HL-60 (cell line): ENCODE results near the gene IP6K2.

ENCODE experiments used
- POLR2AphosphoS5 ChIP-seq: IDR thresholded peaks from 2 replicates; pipeline ENCODE4 v1.6.1; 2012; ENCODE audit warnings: low read depth
- SPI1 ChIP-seq: IDR thresholded peaks from 2 replicates; pipeline ENCODE4 v1.6.1; 2012; ENCODE audit warnings: low read depth, mild to moderate bottlenecking, borderline replicate concordance
- TF ChIP-seq, protein P1 (sequence below): IDR thresholded peaks from one replicate; pipeline ENCODE4 v1.5.1; 2011; ENCODE audit warnings: low read length, control low read depth, inconsistent platforms; ENCODE audit not compliant: insufficient read depth
- TF ChIP-seq, protein P2 (sequence below): IDR thresholded peaks from 2 replicates; pipeline ENCODE4 v1.6.1; 2012; ENCODE audit warnings: low read depth; ENCODE audit not compliant: insufficient replicate concordance

DNA sequence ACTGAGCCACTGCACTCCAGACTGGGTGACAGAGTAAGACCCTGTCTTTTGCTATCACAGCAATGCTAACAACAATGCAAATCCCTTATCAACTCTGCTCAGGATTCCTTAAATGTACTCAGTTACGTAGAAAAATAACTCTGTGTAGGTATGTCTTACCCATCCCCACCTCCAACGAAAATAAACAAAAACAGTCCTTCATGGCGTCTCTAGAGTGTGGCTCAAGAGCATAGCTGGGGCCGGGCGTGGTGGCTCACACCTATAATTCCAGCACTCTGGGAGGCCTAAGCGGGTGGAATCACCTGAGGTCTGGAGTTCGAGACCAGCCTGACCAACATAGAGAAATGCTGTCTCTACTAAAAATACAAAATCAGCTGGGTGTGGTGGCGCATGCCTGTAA is 18.1 kb downstream of the IP6K2 start:
- TF ChIP-seq, protein P1, sequence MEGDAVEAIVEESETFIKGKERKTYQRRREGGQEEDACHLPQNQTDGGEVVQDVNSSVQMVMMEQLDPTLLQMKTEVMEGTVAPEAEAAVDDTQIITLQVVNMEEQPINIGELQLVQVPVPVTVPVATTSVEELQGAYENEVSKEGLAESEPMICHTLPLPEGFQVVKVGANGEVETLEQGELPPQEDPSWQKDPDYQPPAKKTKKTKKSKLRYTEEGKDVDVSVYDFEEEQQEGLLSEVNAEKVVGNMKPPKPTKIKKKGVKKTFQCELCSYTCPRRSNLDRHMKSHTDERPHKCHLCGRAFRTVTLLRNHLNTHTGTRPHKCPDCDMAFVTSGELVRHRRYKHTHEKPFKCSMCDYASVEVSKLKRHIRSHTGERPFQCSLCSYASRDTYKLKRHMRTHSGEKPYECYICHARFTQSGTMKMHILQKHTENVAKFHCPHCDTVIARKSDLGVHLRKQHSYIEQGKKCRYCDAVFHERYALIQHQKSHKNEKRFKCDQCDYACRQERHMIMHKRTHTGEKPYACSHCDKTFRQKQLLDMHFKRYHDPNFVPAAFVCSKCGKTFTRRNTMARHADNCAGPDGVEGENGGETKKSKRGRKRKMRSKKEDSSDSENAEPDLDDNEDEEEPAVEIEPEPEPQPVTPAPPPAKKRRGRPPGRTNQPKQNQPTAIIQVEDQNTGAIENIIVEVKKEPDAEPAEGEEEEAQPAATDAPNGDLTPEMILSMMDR, result no peak
- no peak for TF ChIP-seq POLR2AphosphoS5
- TF ChIP-seq, protein P2, sequence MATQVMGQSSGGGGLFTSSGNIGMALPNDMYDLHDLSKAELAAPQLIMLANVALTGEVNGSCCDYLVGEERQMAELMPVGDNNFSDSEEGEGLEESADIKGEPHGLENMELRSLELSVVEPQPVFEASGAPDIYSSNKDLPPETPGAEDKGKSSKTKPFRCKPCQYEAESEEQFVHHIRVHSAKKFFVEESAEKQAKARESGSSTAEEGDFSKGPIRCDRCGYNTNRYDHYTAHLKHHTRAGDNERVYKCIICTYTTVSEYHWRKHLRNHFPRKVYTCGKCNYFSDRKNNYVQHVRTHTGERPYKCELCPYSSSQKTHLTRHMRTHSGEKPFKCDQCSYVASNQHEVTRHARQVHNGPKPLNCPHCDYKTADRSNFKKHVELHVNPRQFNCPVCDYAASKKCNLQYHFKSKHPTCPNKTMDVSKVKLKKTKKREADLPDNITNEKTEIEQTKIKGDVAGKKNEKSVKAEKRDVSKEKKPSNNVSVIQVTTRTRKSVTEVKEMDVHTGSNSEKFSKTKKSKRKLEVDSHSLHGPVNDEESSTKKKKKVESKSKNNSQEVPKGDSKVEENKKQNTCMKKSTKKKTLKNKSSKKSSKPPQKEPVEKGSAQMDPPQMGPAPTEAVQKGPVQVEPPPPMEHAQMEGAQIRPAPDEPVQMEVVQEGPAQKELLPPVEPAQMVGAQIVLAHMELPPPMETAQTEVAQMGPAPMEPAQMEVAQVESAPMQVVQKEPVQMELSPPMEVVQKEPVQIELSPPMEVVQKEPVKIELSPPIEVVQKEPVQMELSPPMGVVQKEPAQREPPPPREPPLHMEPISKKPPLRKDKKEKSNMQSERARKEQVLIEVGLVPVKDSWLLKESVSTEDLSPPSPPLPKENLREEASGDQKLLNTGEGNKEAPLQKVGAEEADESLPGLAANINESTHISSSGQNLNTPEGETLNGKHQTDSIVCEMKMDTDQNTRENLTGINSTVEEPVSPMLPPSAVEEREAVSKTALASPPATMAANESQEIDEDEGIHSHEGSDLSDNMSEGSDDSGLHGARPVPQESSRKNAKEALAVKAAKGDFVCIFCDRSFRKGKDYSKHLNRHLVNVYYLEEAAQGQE, result no peak
- TF ChIP-seq SPI1, result no peak
